NCI-H2196 treated with DMSO at 0.1 percent for 48 hours (cell line): ENCODE measurements around the gene UPK2.
"Not testable (repeated sequence)": the region's sequence is repeated elsewhere in the genome, so short reads cannot be mapped to it uniquely, and the experiment has no call there.

Experiments used
- DNase-seq: peaks from one replicate; lab custom pipeline; 2025; ENCODE audit not compliant: unreplicated experiment; lab: John Stamatoyannopoulos, UW

Gene UPK2

GRCh38 chr11:118938491-118939403 is 17.4 kb upstream of the UPK2 start:
- DNase-seq = no peak

GRCh38 chr11:118939404-118939915 is 16.6 kb upstream of the UPK2 start:
- DNase-seq = no peak

- no peak for DNase-seq
These were observed 16.0 kb upstream of the UPK2 start for GRCh38 chr11:118939953-118940598.

GRCh38 chr11:118947091-118947490 is 9.0 kb upstream of the UPK2 start:
- no peak for DNase-seq

GRCh38 chr11:118948000-118948399 is 8.1 kb upstream of the UPK2 start:
- no peak for DNase-seq

GRCh38 chr11:118953265-118953664 is 2.8 kb upstream of the UPK2 start:
- peak; percentile 45 for DNase-seq

- DNase-seq = not testable (repeated sequence)
These were observed 2.1 kb upstream of the UPK2 start for GRCh38 chr11:118953976-118954375.

- DNase-seq = no peak
These were observed 860 bp downstream of the UPK2 start for GRCh38 chr11:118956847-118957469.

- no peak for DNase-seq
These were observed 1.5 kb downstream of the UPK2 start for GRCh38 chr11:118957549-118957948.

GRCh38 chr11:118957968-118958367 is 1.9 kb downstream of the UPK2 start:
- DNase-seq = no peak

GRCh38 chr11:118958577-118958976 is 2.5 kb downstream of the UPK2 start:
- no peak for DNase-seq

GRCh38 chr11:118961189-118961588 is 5.1 kb downstream of the UPK2 start:
- DNase-seq = no peak

- DNase-seq = no peak
These were observed 5.5 kb downstream of the UPK2 start for GRCh38 chr11:118961591-118961990.

GRCh38 chr11:118969508-118969907 is 13.4 kb downstream of the UPK2 start:
- DNase-seq = not testable (repeated sequence)

GRCh38 chr11:118971646-118972045 is 15.5 kb downstream of the UPK2 start, which contains the start of gene FOXR1:
Gene FOXR1 (plus strand): TSS chr11:118971761. CDS start chr11:118971932, 171 bp downstream.
- no peak for DNase-seq

- no peak for DNase-seq
These were observed 17.9 kb downstream of the UPK2 start for GRCh38 chr11:118973985-118974384.

GRCh38 chr11:118975771-118976709 is 19.9 kb downstream of the UPK2 start:
- DNase-seq = no peak

- no peak for DNase-seq
These were observed 23.3 kb downstream of the UPK2 start for GRCh38 chr11:118979434-118979833.

GRCh38 chr11:118980191-118980881 is 24.2 kb downstream of the UPK2 start:
- no peak for DNase-seq

- DNase-seq = not testable (repeated sequence)
These were observed 28.2 kb downstream of the UPK2 start for GRCh38 chr11:118984337-118984736.
